ENCODE measurements around the gene FNBP1.
A peak's percentile ranks its signal among the peaks of the same experiment; 100 is the strongest.

DNA sequence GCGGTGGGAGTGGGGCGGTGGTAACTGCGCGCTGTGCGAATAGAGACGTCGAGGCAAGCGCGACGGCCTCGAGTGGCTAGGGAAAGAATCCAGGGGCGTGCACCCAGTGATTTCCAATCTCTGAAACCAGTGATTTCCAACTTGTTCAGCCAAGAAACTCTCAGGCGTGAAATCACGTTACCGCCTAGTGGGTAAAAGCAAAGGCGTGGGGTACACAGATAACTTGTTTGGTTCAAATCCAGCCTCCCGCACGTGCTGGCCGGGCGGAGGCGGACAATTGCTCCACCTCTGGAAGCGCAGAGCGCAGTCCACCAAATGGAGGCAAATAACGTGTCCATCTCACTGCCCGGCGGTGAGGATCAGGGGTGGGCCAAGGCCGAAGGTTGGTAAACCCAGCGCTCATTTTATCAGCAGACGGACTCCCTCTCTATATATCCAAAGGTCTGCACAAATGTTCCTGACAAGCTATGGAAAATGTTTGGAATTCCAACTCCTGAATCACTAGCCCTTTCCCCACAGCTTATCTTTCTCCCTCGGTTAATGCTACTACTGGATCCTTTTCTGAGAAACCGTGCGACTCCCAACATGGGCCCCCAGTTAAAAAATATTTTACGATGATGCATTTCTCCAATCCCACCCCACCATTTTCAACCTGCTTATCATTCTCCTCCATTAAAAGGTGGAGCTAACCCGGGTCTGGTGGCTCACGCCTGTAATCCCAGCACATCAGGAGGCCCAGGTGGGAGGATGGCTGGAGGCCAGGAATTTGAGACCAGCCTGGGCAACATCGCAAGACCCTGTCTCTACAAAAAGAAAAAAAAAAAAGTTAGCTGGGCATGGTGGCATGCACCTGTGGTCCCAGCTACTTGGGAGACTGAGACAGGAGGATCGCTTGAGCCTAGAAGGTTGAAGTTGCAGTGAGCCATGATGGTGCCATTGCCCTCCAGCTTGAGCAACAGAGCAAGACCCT lies 950 bp upstream of the FNBP1 start:
- TF ChIP-seq CTCF (IDR thresholded peaks at IDR 0.05): peak in 2 of 6 experiments; percentile 4 to 19
- TF ChIP-seq POLR2AphosphoS5 (IDR thresholded peaks at IDR 0.05): no peak
